Measurements from ENCODE around the gene OR7C2.
"Not testable (repeated sequence)": the region's sequence is repeated elsewhere in the genome, so short reads cannot be mapped to it uniquely, and the experiment has no call there.

Gene OR7C2

DNA sequence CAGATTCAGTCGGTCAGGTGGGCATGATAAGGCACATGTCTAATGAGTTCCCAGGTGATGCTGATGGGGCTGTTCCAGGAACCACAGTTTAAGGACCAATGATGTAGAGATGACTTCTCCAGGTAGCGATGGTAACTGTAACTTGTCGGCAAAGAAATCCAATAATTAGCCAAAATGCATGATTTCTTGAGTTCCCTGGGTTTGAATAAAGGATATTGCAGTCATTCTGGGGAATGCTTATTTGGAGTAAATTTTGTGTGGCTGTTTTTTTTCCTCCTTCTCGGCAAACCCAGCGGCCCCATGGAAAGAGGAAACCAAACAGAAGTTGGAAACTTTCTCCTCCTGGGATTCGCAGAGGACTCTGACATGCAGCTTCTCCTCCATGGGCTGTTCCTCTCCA, at the start of gene OR7C2:
Gene OR7C2 (plus strand): TSS at position 301 of the 400 bp plus-strand sequence. CDS start 0 bp downstream, at position 301.
- no peak for DNase-seq (ENCODE audit: low spot score)

DNA sequence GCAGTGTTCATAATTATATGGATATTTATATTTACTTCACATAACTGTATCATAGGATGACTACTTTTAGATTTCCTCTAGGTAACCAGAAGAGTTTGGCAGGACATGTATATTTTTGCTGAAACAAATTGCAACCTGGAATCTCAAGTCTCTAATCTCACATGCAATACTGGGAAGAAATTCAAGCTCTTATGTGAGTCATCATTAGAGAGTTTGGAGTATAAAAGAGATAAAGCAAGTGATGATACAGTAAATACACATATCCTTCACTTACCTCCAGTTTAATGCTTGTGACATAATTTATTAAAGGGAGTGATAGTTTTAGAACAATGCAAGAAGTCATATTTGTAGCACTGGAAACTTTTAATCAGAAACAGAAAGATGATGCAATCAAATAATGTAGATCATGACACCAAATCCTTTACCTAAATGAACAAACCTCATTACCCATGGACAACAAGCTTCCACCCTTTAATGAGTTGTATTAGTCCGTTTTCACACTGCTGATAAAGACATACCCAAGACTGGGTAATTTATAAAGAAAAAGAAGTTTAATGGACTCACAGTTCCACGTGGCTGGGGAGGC, 39.5 kb upstream of the OR7C2 start:
- DNase-seq (ENCODE audit: low spot score), result no peak

DNA sequence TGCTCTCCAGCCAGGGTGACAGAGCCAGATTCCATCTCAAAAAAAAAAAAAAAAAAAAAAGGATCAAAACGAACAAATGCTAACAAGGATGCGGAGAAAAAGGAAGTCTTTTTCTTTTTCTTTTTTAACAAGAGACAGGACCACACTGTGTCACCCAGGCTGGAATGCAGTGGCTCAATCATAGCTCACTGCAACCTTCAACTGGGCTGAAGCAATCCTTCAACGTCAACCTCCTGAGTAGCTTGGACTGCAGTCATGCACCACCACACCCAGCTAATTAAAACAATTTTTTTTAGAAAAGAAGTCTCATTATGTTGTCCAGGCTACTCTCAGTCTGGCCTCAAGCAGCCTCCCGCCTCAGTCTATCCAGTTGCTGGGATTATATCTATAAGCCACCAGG, 34.6 kb upstream of the OR7C2 start:
- no peak for DNase-seq (ENCODE audit: low spot score)

DNA sequence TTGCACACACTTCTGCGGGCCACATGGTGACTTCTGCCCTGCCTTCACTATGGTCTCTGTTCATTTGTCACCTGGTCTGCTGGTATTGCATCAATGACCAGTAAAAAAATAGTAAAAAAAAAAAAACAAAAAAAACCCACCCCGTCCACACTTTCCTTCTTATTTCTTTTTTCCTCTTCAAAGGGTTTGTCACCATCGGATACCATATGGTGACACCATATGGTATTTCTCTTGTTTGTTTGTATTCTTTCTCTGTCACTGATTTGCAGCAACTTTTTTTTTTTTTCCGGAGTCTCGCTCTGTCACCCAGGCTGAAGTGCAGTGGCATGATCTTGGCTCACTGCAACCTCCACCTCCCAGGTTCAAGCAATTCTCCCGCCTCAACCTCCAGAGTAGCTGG, 26.2 kb upstream of the OR7C2 start:
- no peak for DNase-seq (ENCODE audit: low spot score)

DNA sequence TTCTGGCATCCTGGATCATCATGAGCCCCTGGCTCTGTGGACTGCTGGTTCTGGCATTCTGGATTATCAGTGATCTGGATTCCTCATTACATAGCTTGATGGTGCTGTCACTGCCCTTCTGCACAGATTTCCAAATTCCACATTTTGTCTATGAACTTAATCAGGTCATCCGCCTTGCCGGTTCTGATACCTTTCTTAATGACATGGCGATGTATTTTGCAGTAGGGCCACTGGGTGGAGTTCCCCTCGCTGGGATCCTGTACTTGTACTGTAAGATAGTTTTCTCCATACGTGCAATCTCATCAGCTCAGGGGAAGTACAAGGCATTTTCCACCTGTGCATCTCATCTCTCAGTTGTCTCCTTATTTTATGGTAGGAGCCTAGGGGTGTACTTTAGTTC, 24.4 kb upstream of the OR7C2 start:
- no peak for DNase-seq (ENCODE audit: low spot score)

DNA sequence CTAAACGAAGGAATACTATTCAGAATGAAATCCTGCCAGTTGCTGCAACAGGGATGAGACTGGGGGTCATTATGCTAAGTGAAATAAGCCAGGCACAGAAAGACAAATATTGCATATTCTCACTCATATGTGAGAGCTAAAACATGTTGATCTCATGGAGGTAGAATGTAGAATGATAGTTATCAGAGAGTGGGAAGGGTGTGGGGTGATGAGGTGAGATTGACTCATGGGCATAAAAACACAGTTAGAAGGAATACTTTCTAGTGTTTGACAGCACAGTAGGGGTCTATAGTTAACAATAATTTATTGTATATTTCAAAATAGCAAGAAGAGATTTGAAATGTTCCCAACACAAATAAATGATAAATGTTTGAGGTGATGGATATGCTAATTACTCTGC, 7.8 kb upstream of the OR7C2 start:
- no peak for DNase-seq (ENCODE audit: low spot score)

DNA sequence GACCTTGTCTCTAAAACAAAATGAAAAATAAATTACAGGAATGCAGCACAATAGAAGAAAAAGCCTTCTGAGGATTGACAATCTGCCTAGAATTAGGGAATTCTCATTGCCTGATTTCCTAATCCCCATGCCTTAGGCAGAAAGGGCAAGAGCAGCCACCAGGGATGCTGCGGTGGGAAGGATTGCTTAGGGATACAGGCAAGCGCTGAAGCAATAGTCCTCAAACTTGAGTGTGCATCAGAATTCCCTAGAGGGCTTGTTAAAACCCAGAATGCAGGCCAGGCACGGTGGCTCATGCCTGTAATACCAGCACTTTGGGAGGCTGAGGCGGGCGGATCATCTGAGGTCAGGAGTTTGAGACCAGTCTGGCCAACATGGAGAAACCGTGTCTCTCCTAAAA, 1.0 kb upstream of the OR7C2 start:
- DNase-seq (ENCODE audit: low spot score), result no peak

DNA sequence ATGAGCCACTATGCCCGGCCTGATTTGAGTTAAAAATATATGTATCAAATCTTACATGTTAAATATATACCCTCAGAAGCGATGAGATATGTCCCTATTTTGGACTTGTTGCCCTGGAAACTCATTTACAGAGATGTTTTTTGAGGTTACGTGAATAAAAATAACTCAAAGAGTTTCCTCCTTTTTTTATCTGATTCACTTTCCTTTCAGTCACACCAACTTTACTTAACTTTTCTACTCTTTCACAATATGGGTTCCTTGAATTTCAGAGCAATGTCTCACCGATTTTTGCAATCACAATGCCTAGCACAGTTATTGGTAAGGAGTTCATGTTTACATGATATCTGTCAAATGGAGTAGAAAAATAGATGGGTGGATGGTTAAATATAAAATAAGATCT, 2.3 kb downstream of the OR7C2 start:
- DNase-seq (ENCODE audit: low spot score), result no peak

DNA sequence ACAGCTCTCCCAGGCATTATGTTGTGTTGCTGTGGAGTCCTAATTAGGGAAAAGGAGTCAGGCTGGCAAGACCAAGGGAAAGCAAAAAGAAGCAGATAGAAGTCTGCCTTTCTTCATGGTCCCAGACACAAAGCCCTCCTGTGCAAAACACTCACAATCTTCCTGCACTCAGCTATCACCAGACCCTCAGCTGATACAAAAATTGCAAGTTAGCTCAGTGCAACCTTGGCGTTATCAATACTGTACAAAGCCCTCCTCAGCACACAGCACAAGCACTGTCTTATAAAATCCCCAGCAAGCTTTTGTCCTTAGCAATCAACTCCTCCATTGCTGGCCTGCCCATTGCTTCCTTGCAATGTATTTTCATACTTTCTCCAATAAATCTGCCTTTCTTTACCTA, 3.2 kb downstream of the OR7C2 start:
- no peak for DNase-seq (ENCODE audit: low spot score)

DNA sequence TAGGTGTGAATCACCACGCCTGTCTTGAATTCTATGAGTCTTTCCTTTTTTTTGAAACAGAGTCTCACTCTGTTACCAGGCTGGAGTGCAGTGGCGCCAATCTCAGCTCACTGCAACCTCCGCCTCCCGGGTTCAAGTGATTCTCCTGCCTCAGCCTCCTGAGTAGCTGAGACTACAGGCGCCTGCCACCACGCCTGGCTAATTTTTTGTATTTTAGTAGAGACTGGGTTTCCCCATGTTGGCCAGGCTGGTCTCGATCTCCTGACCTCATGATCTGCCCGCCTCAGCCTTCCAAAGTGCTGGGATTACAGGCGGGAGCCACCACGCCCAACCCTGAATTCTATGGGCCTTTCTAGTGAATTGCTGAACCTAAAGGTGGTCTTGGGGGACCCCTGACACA, 8.1 kb downstream of the OR7C2 start:
- DNase-seq (ENCODE audit: low spot score), result not testable (repeated sequence)

DNA sequence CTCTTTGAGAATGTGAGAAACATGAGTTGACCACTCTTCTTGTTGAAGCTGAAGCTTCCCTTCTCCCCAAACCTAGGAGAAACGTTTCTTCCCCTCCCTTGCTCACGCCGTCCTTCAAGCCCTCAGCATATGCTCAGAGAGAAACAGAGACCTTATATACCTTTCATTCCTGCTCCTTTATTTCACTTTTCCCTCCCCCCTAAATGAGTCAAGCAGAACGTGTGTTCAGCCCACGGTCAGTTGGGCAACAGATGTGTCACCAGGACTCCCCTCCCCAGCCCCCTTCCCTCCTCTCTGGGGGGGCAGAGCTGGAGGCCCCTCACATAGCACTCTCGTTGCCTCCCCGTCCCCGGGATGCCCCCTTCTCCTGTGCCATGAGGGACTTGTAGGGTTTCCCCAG, 8.6 kb downstream of the OR7C2 start:
- no peak for DNase-seq (ENCODE audit: low spot score)

DNA sequence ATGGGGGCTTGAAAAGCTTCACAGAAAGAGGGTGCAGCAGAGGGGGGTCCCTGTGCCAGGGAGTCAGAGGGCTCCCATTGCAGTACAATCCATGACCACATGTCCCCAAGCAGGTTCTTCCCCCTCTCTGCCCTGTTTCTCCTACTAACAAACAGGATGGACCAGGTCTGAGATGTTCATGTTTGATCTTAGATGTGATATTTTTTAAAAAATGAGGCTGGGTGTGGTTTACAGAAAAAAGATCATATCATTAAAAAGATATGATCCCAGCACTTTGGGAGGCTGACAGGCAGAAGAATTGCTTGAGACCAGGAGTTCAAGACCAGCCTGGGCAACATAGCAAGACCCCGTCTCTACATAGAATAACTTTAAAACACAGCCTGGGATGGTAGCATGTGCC, 9.1 kb downstream of the OR7C2 start:
- no peak for DNase-seq (ENCODE audit: low spot score)

DNA sequence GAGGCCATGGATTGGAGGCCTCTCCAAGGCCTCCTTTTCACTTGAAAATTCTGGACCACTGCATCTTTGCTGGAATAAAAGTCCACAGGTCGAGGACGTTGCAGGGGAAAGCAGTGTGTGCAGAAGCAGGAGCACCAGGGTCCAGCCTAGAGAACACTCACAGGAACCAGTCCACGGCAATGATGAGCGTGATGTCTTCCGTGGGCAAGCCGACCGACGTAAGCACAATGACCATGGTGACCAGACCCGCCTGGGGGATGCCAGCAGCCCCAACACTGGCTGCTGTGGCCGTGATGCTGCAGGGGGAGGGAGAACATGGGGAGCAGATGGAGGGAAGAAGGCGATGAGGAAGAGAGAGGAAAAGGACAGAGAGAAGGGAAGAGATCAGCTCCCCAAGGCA, 11.5 kb downstream of the OR7C2 start:
- no peak for DNase-seq (ENCODE audit: low spot score)

DNA sequence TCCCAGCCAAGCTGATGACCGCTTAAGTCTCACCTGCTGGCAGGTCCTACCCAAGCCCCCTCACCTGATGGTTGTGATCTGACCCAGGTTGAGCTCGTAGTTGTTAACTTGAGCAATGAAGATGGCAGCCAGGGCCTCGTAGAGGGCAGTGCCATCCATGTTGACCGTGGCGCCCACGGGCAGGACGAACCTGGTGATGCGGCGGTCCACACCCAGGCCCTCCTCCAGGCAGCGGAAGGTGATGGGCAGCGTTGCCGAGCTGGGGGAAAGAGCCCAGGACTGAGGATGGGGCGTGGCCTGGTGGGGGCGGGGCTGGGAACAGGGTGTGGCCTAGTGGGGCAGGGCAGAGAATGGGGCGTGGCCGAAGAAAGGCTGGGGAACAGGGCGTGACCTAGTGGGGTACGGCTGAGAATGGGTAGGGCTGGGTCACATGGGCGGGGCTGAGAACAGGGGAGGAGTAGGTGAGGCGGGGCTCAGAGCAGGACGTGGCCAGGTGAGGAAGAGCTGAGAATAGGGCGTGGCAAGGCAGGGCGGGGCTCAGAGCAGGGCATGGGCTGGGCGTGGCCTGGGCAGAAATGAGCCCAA, 12.9 kb downstream of the OR7C2 start:
- no peak for DNase-seq (ENCODE audit: low spot score)

DNA sequence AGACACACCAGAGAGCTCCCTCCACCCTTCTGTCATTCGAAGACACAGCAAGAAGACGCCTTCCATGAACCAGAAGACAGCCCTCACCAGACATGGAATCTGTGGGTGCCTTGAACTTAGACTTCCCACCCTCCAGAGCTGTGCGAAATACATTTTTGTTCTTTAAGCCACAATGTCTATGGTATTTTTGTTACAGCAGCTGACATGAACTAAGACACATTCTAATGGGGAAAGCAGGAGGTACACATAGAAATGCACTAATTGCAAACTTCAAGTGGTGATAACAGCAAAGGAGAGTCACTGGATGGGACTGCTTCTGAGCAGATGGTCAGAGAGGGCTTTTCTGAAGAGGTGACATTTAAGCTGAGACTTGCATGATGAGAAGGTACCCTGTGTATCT, 16.2 kb downstream of the OR7C2 start:
- DNase-seq (ENCODE audit: low spot score), result no peak

DNA sequence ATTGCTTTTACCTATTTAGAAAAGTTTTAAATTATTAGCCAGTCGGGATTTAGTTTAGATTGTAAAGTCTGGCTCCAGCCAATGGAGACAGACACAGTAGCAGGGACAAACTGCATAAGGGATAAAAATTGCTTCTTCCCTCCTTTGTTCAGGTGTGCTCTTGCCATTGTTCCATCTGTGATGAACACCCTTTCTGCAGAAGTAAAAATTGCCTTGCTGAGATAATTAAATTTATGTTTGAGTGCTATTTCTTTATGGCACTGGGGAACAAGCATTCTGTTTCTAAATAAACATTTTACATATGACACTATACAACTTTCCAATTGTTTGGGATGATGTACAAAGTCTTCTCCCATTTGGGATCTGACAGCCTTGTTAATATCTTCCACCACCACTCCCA, 18.0 kb downstream of the OR7C2 start:
- no peak for DNase-seq (ENCODE audit: low spot score)

DNA sequence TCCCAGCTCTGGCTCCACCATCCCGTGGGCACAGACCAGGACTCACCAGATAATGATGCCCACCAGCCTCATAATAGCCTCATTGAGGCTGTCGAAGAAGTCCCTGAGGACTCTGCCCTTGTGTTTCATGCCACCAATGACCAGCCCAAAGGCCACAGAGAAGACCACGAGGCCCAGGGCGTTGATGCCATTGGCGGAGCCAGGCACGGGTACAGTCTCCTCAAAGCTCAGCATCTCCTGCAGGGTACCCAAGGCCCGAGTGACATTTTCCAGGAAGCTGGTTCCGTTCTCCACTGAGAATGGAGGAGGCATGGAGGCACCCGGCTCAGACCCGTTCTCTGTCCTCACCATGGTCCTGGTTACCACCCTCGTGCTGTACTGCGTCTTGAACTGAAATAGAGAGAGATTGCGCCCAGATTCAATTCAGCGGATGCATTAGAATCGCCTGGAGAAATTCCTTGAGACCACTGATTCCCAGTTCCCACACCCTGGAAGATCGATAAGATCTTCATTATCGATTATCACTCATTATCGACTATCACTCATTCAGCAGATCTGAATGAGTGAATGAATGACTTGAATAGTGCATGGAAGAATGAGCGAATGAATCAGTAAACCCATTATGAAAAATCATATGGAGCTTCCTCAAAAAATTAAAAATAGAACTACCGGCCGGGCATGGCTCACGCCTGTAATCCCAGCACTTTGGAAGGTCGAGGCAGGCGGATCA, 20.8 kb downstream of the OR7C2 start:
- no peak for DNase-seq (ENCODE audit: low spot score)

DNA sequence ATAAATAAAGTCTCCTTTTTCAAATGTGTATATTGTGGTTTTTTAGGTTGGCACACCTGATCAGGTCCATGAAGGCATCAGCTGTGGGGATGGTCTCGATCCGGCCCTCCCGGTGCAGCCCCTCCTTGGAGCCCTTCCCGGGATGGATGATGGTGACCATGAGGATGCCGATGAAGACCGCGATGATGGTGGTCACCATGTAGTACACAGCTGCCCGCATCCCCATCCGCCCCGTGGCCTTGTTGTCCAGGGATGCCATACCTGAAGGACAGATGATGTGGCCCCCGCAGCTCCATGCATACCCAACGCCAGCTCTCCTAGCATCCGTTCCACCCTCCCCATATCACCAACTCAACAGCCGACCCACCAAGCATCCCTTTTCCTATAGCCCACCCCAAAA, 27.0 kb downstream of the OR7C2 start:
- DNase-seq (ENCODE audit: low spot score), result no peak

DNA sequence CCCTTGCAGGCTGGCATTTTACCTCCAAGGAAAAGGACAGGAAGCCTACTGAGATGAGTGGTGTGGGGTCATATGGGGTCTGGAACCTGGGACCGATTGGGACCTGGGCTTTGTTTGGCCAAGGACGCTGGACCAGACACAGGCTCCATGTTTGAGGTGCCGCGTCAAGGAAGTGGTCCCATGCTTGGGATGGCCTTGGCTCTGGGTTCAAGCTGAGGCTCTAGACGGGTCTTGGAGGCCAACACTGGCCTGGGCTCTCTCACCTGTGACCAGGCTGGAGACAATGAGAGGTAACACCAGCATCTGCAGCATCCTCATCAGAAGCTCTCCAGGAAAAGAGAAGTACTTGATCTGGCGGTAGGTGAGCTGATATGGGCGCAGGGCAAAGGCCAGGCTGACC, 30.2 kb downstream of the OR7C2 start:
- no peak for DNase-seq (ENCODE audit: low spot score)

DNA sequence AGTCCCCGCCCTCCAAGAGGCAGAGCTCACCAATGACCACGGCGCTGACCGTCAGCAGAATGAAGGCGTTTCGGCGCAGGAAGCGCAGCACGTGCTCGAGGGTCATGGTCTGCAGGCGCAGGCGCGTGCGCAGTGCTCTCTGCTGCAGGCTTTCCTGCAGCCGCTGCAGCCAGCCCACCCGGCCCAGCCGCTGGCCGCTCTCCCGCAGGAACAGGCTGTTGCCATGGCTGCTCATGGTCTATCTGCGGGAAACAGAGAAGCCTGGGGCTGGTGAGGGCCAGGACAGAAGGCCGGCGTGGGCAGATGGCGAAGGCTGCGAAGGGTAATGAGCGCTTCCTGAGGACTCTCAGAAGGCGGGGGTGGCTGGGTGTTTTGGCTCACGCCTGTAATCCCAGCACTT, 31.4 kb downstream of the OR7C2 start:
- no peak for DNase-seq (ENCODE audit: low spot score)

DNA sequence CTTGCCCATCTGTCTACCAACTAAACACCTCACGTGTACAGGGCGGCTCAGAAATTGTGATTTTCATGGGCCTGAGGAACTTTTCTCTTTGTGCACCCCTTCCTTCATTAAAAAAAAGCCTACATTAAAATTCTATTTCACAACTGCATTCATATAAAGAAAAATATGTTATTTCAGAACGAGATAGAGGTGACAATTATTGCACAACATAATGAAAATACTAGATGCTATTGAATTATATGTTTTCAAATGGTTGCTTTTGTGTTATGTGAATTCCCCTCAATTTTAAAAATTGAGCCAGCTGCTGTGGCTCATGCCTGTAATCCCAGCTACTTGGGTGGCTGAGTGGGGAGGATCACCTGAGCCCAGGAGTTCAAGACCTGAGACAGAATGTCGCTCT, 33.2 kb downstream of the OR7C2 start:
- DNase-seq (ENCODE audit: low spot score), result no peak

DNA sequence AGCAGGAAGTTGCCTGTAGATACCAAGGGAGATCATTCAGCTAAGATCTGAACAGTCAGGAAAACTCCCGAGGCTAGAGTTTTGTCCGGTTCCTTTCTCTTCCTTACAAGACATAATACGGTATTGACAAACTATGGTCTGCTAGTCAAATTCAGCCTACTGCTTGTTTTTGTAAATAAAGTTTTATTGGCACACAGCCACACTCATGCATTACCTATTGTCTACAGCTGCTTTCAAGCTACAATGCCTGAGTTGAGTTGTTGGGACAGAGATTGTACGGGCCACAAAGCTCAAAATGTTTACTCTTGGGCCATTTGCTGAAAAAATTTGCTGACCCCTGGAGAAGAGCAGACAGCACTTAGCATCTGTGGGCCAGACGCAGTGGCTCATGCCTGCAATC, 35.8 kb downstream of the OR7C2 start:
- no peak for DNase-seq (ENCODE audit: low spot score)

DNA sequence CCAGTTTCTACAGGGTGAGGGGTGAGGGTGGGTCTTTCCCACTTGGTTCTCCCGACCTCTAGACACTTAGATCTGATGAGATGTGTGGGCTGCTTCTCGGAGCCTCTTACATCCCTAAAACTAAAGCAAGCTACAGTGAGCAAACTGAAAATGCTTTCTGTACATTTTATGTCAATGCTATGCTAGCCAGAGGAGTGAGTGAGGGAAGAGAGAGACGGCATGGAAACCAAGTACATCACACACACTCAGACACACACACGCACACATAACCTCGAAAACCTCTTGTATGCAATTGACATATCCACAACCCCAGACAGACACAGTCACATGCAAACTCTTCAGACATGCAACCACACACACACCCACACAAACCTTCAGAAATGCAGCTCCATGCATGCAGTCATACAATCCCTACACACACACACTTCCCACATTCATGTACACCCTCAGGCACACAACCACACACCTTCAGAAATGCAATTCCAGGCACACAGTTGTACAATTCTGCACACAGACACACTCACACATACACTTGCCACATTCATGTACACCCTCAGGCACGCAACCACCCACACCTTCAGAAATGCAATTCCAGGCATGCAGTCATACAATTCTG, 37.0 kb downstream of the OR7C2 start:
- DNase-seq (ENCODE audit: low spot score), result no peak

Measured in hematopoietic multipotent progenitor cell treated with erythropoietin and hydrocortisone succinate and interleukin-3 and kit ligand, for 17 days (in vitro differentiated cells).